Mammary microvascular endothelial cell (primary cell): ENCODE measurements around the gene INO80. TPM values are rescaled to one million over a fixed set of nuclear protein-coding genes. Genes with fewer than 3 reads are reported as not detected.

ENCODE experiments used
- total RNA-seq: library from RNA; depleted of rRNA; stranded (reverse); fragments of >200 nt; gene quantifications from 2 replicates; pipeline ENCODE4 v1.2.3, GENCODE V29; 2015

The INO80 gene
- 15.2 and 35.4 TPM in 2 replicates for total RNA-seq

GRCh38 chr15:41116116-41116961 lies at the start of gene INO80:
Gene INO80 (minus strand): TSS chr15:41116280. CDS start chr15:41096310, 19,970 bp downstream.

GRCh38 chr15:40952901-40953712 lies 163.0 kb downstream of the INO80 start, which contains the start of gene CHAC1:
Gene CHAC1 (plus strand): TSS chr15:40953471. CDS start chr15:40953584, 113 bp downstream.

Other genes starting within 250 kb of the INO80 start
- gene RHOV, start 242.0 kb downstream of the INO80 start, total RNA-seq, result 0.05 TPM in 1 of 2 replicates, not detected in the other
- 48.2 and 52.1 TPM in 2 replicates for gene VPS18, start 221.8 kb downstream of the INO80 start, total RNA-seq
- 24.1 and 24.6 TPM in 2 replicates for gene DLL4, start 186.9 kb downstream of the INO80 start, total RNA-seq
- 5.5 and 8.7 TPM in 2 replicates for gene CHAC1, start 162.8 kb downstream of the INO80 start, total RNA-seq
- gene EXD1, start 114.5 kb upstream of the INO80 start, total RNA-seq, result not detected in 2 replicates
- 82.7 and 112 TPM in 2 replicates for gene CHP1, start 115.0 kb upstream of the INO80 start, total RNA-seq
- gene OIP5, start 216.3 kb upstream of the INO80 start, total RNA-seq, result 26.2 and 27.7 TPM in 2 replicates
- 97.9 and 105 TPM in 2 replicates for gene NUSAP1, start 216.6 kb upstream of the INO80 start, total RNA-seq